Measurements from ENCODE around the gene BAZ2B.

The BAZ2B gene

DNA sequence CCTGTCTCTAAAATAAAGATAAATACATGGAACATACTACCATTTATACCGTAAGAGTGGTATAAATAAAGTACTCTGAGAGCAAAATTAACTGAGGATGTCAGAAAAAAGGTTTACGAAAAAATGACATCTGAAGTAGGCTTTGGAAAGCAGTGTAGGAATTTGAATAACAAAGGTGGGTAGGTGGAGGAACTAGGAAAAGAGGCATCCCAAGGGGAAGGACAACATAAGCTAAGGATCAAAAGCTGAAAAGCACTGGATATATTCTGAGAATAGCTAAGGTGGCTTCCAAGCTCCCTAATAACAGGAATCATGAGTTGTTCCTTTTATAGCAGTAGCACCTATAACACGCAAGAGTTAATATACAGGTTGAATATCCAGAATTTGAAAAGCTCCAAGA lies 91.3 kb downstream of the BAZ2B start:
- DNase-seq: no peak

DNA sequence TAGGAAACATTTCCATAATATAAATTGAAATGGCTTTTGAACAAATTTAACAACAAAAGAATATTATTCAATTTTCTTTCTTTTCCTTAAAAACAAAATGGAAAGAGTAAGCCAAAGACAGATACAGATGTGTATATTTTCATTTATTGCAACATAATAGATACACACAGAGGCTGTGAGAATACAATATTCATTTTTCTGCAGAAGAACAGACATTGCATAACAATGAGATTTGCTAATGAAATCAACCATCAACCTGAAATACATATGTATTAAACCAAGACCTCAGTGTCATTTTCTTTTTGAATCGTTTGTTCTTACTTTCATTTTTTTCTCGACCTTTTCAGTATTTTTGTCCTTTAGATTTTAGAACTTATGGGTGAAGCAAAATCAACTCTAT lies 95.1 kb downstream of the BAZ2B start:
- DNase-seq: no peak

DNA sequence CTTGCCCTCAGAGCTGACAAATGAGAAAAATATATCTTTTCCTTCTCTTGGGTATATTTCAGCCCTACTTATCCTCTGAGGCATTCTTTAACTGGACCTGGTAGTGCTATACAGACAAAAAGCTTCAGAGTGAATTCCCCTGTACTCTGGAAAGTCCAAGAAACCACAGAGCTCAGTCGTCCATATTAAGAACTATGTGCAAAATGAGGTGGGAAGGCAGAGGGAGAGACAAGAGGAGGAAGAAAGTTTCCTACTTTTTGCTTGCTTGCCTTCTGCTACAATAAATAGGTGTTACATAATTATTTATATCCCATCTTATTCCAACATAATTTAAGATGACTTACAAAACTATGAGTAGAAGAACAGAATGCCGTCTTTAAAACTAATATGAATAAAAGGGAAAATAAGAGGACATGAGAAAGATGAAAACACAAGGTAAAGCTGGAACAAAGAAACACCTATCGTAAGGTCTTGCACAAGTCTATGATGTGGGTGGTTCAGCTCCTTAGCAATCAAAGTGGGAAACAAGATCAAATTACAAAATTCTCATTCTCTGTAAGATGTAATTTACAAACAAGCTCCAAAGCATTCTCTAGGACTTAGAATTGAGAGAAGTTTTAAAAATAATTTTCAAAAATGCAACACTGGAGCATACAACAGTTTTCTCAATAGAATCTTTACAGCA lies 97.9 kb downstream of the BAZ2B start:
- no peak for DNase-seq

DNA sequence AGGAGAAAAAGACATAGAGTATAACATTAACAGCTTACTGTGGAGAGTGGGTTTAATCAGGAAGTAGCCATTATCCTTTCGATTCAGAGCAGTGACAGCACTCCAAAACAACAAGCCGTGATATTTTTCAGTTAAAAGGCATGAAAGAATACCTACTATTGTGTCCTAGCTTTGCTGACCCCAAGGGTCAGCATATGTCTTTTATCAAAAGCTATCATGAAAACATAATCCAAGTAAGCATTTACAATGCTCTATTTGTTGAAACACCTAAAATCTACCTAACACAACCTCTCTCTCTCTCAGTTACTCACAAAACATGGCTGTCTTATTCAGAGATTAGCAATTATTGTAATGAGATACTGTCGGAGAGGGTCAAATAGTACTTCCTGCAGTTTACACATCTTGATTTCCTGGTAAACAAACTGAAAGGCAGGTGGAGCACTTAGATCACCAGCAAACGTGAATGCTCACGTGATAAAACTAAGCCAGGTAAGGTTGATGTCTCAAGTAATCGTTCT lies 100.0 kb downstream of the BAZ2B start:
- DNase-seq: no peak

DNA sequence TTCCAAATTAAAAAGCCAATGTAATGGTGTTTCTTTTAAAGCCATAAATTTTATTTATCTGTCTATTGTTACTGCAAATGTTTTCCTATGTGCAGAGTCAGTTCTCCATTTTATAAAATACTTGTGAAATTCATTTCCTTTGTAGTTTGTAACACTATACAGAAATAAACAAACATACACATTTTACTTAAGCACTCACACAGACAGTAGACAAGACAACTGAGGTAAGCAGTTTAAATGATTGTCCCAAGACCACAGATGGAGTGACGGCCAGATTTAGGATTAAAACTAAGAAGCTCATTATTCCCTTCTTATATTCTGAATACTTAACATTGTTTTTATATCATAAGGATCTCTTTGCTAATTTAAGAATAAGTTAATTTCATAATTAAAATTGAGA lies 100.9 kb downstream of the BAZ2B start:
- DNase-seq: no peak

DNA sequence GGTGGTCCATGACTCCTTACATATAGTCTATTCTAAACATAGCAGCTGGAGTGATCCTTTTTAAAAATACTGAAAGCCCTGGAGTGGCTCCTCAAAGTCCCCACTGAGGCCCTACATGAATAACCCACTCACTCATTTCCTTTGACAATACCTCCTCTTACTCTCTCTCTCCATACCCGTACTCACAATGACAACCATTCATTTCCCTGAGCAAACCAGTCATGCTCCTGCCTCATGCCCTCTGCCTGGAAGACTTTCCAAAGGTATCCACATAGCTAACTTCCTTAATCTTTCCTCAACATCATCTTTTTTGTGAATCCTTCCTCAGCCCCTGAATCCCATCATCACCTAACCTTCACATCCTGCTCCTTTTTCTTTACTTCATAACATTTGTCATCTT lies 102.6 kb downstream of the BAZ2B start:
- DNase-seq: no peak

DNA sequence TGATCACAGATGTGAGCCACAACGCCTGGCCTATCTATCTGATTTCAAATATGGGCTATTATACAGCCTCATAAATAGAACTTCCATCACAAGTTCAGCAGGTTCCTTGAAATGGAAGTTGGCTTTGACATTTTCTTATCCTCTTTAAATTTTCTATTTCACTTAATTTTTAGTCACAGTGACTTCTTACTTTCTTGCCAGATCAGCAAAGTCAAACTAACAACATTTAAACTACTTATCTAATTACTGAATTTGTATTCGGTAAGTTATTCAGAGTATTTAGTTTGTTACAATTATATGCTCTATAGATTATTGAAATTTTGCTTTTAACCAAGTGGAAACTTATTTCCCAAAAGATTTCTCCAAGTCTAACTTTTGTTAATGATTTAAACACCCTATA lies 108.2 kb downstream of the BAZ2B start:
- DNase-seq: no peak

DNA sequence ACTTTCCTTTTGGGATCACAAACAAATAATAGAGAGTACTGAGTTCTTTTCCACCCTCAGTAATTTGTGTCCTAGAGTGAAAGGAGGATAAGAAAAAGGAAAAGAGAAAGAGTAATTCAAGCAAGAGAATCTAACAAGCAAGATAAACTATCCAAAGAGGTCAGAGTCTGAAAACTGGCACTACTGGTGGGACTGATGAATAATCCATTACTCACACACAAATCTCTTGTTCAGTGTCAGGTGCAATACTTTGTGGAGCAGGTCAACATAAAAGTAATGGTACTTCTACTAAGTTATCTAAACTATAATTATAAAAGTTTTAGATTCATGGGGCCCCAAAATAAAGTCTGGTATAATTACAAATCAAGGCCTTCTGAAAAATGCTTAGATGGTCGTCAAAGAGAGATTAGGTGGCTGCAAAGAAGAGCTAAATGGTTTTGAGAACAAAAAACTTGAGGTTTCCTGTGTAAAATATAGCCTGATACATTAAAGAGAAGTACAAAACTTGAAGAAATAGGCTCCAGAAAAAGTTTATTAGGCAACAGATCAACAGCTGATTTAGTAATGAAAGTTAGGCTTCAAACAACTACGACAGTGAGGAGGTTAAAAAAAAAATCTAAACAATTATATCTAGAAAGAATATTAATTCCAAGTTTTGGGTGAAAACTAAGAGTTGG lies 109.4 kb downstream of the BAZ2B start:
- DNase-seq: no peak

DNA sequence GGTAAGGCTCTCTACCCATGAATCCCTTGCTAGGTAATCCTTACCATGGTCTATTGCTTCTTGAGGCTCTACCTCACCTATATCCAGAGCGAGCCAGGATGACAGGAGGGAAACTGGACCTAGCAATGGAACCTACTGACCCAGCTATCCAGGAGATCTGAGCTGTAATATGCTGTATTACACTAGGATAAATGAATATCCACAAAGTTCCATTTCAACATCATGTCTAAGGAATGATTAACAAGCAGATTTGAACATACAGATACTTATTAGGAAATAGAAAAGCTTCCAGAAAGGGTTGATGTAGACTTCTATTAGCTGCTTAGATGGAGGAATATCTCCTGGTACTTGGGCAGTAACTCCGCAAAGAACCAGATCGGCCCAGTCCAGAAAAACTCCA lies 110.1 kb downstream of the BAZ2B start:
- no peak for DNase-seq

DNA sequence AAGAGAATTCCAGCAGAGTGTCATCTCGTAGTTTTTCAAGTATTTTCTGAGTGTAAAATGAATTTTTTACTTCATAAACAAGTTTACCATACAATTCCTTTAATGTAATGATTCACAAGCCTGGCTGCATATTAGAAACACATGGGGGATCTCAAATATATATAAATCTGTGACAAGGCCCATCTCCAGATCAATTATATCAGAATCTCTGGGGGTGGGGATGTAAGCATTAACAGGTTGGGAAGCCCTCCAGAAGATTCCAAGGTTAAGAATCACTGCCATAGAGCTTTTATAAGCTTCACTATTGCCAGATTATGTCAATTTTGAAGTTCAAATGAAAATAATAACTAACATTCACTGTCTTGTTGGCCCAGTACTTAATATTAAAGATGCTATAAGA lies 111.2 kb downstream of the BAZ2B start:
- DNase-seq: no peak

DNA sequence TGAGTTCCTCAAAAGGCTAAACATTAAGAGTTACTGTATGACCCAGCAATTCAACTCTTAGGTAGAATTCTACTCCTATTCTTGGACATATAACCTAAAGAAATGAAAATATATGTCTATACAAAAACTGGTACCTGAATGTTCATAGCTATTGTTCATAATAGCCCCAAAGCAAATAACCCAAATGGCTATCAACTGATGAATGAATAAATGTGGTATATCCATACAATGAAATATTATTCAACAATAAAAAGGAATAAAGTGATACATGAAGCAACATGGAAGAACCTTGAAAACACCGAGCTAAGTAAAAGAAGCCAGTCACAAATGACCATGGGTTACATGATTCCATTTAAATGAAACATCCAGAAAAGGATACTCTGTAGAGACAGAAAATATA lies 114.6 kb downstream of the BAZ2B start:
- no peak for DNase-seq

DNA sequence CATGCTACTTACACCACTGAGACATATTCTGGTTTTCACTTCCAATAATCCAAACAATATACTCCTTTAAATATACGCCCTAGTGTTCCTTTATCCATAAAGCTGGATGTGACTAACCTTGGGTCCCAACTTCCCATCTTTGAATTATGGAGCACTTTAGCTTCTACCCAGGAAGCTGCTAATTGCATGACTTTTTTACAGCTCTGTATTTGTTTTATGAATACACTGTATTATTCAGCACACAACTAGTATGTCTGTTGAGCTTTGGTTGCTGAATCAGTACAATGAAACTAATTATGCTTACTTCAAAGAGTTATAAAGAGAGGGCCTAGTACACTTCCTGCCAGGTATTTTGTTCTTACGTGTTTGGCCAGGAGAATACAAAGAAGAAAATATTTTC lies 118.5 kb downstream of the BAZ2B start:
- DNase-seq: no peak

DNA sequence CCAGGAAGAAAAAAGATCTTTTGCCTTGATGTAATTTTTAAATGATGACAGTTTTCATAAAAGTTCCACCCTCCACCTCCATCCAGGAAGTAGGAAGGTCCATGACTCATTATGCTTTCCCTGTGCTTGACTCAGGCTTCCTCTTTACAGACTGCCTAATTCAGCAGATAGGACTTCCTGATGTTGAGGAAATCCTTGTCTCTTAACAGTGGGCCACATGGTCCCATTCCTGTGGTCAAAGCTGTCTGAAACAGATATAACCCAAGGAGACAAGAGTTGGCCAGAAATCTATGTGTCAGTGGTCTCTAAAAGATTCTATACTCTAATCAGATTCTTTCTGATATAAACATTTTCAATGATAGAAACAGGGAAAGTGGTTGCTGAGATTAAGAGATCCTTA lies 119.1 kb downstream of the BAZ2B start:
- no peak for DNase-seq

DNA sequence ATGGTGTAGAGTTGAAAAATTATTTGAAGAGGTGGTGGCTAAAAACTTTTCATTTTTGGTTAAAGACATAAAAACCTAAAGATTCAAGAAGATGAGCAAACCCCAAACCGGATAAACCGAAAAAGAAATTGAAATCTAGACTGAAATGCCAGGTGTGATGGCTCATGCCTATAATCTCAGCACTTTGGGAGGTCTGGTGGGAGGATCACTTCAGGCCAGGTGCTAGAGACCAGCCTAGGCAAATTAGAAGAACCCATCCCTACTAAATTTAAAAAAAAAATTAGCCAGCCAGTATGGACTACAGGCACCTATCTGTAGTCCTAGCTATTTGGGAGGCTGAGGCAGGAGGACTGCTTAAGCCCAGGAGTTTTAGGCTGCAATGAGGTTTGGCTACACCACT lies 126.9 kb downstream of the BAZ2B start:
- DNase-seq: no peak

DNA sequence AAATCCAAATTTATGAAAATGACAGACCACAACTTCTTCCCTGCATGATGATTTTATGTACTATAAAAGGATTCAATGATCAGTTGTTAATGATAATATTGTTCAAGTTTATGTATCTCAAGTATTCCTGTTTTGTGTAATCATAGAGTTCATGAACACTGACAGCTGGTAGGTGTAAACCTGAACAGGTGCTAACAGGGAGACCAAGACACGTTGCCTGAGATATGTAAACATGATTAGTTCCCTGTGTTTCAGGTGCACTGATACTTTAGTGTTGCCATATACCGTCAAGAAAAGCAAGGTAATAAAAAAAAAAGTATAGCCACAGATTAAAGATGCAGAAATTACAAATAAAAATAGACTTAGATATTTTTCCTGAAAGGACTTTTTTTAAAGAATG lies 131.8 kb downstream of the BAZ2B start:
- no peak for DNase-seq

DNA sequence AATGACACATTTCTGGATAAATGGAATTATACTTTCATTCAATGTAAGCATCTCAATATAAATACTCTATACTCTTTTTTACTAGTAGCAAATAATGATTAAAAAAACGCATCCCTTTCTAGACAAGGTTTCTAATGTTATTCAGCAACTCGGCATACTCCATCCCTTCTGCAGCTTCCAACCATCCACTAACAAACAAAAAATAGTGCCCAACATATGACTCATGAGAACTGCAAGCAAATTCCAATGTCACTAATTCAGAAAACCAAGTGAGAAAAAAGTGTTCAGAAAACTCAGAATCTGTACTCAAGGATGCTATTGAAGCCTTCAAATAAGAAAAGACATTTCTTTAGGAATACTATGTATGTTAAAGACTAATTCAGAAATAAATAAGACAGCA lies 140.0 kb downstream of the BAZ2B start:
- no peak for DNase-seq

DNA sequence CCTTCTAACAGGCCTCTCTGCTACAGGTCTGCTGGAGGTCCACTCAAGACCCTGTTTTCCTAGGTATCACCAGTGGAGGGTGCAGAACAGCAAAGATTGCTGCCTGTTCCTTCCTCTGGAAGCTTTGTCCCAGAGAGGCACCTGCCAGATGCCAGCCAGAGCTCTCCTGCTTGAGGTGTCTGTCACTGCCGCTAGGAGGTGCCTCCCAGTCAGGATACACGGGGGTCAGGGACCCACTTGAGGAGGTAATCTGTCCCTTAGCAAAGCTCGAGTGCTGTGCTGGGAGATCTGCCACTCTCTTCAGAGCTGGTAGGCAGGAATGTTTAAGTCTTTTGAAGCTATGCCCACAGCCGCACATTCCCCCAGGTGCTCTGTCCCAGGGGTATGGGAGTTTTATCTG lies 140.6 kb downstream of the BAZ2B start:
- DNase-seq: no peak

DNA sequence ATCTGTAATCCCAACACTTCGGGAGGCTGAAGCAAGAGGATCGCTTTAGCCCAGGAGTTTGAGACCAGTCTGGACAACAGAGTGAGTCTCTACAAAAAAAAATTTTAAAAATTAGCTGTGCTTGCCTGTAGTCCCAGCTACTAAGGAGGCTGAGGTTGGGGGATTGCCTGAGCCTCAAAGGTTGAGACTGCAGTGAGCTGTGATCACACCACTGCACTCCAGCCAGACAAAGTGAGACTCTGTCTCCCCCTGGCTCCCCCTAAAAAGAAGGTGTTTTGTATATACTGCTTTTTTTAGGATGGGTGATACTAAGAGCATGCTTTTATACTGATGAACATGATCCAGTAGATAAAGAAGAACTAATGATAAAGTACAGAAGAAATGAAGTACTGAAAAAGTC lies 145.0 kb downstream of the BAZ2B start:
- DNase-seq: no peak

DNA sequence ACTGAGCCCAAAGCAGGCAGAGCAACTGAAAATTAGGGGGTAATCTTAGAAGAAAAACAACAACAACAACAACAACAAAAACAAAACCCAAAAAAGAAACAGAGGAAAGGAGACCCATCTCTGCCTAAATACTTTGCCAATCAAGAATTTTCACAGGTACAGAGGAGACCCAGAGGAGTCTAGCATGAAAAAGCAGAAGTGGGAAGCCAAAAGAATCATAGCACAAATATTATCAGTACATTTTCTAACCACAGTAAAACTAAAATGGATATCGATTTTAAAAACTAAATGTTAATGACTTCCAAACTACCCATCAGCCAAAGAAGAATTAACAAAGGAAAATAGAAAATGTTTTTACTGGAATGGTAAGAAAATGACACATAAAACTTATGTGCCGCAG lies 148.1 kb downstream of the BAZ2B start:
- DNase-seq: no peak

DNA sequence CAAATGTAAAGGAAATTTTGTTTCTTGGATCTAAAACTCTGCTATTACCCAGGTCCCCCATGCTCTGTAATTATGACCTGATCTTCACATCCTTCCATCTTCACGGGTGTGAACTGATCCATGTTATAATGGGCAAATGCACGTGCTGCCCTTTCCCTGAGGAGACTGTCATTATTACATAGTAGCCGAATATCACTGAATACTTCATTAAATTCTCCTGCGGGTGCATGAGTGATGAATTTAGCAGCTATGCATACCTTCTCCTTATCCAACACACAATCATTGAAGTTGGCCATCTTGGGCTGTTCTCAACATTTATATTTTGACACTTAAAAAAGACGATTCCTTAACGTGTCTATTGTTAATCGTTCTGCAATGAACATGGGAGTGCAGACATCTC lies 153.4 kb downstream of the BAZ2B start:
- DNase-seq: no peak

DNA sequence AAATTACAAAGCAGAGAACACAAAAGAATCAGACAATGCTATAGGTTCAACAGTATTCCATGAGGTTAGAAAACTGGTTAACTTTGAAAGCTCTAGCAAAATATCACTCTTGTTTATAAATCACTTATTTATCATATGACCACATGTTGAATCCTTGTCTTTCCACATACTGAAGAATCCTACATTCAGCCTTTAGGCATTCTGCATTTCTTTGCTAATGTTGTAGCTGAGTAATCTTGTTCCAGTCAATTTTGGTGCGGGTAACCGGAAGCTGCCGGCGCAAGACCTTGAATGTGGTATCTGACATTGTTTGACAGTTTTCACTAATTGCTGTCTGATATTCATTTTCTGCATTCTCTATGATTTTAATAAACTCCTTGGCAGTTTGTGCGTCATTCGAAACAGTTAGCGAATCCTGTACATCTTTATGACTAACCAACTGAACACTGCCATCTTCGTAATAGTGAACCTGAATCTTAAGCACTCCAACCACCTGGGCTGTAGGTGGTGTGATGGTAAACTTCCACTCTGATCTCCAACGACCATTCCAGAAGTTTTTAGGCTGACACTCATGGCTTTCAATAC lies 154.1 kb downstream of the BAZ2B start:
- no peak for DNase-seq

DNA sequence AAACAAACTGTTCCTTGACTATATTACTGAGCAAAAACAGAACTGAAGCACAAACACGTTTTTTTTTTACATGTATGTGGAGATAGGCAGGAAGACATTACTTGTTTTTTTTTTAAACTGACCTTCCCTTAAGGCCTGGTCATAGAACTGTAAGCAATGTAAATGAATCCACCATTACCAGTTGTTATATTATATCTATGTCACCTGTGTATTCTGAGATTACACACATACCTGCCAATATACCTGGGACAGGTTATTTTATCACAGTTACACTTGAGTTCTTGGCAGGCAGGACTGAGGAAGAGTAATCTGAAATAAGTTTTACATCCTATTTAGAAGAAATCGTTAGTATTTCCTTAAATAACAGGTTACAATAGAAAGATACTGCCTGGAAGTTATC lies 155.3 kb downstream of the BAZ2B start:
- DNase-seq: no peak

DNA sequence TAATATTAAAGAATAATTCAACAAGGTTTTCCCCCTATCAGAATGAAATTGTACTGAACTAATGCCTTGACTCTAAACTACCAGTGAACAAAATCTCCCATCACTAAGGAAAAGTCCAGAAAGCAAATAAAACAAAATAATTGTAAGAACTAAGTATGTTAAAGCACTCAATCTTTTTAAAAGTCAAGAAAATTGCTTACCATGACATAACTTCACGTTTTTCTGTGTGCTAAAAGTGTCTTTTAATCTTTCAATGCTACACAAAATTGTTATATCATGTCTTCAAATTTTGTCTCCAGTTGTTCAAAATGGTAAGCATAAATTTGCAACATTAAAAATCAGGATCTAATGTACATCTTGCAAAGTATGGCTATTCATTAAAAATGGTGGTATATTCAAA lies 156.1 kb downstream of the BAZ2B start:
- DNase-seq: no peak

DNA sequence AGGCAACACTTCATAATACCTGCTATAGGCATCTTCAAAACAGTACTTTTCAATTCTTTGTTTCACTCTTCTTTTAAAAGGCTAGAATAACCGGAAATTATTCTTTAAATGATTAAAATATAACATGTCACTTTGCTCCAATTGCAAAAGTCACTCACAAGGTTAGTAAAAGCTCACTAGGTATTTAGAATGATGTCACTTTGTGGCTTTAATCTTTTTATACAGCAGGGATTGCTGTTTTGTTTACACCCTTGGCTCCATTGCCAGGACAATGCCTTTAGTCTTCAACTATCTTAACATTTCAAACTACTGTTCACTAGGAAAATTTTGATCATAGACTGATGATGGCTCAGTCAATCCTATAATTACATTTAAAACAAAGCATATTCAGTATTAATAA lies 157.1 kb downstream of the BAZ2B start:
- no peak for DNase-seq

DNA sequence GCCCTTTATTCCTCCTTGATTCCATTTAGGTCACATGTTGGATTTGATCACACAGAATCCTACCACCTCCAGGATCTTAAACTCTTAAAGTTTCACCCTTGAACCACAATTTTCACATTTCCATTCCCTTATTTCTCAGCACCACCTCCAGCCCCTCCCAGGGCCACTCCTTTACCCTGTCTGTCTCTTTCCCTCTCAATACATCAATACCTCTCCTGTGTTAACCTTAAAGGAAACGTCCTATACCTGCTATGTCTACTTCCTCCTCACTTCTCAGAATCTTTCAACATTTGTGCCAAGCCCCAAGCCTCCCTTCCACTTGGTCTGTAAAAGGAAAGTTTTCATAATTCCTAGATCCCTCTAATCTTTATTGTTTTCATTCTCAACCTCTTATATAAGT lies 158.8 kb downstream of the BAZ2B start:
- no peak for DNase-seq

Data from activated naive CD4-positive, alpha-beta T cell treated with Interleukin-2 at 50 U/mL for 16 hours (primary cell).